GM23338 (cell line): ENCODE measurements around the gene RYR3. TPM values are rescaled to one million over a fixed set of nuclear protein-coding genes. Genes with fewer than 3 reads are reported as not detected.

Experiments used
- ATAC-seq: fragments of 200-7000 bp; cut with Tn5 transposase; 3 replicates; pipeline ENCODE4 v1.9.1; 2020
- DNase-seq: peaks from one replicate; pipeline ENCODE4 v3.0.0-alpha.2; 2015; ENCODE audit warnings: low spot score
- H2AFZ ChIP-seq: fragments of 200-600 bp; sonication (generic); 2 replicates; pipeline ENCODE4 v1.8.0; 2016; ENCODE audit warnings: antibody characterized with exemption, mild to moderate bottlenecking, moderate library complexity
- H3F3A ChIP-seq: fragments of 200-600 bp; sonication (generic); replicated peaks from 2 replicates; pipeline ENCODE4 v1.8.0; 2017; ENCODE audit warnings: antibody characterized with exemption, mixed run types, low read depth
- H3K27ac ChIP-seq: fragments of 200-600 bp; sonication (generic); 2 replicates; pipeline ENCODE4 v1.6.1; 2016; ENCODE audit warnings: low read depth
- H3K27me3 ChIP-seq: fragments of 200-600 bp; sonication (generic); 2 replicates; pipeline ENCODE4 v1.8.0; 2016; ENCODE audit warnings: mild to moderate bottlenecking, mixed run types, moderate library complexity; ENCODE audit not compliant: insufficient read depth
- H3K36me3 ChIP-seq: fragments of 200-600 bp; sonication (generic); 2 replicates; pipeline ENCODE4 v1.8.0; 2016; ENCODE audit warnings: mild to moderate bottlenecking; ENCODE audit not compliant: insufficient read depth
- H3K4me1 ChIP-seq: fragments of 200-600 bp; sonication (generic); 2 replicates; pipeline ENCODE4 v1.8.0; 2016; ENCODE audit warnings: mild to moderate bottlenecking, moderate library complexity; ENCODE audit not compliant: insufficient read depth
- H3K4me2 ChIP-seq: fragments of 200-600 bp; sonication (generic); 2 replicates; pipeline ENCODE4 v1.7.1; 2017; ENCODE audit warnings: mixed run types
- H3K4me3 ChIP-seq: fragments of 200-600 bp; sonication (generic); 2 replicates; pipeline ENCODE4 v1.6.1; 2016; ENCODE audit warnings: mixed run types
- H3K79me2 ChIP-seq: fragments of 200-600 bp; sonication (generic); replicated peaks from 2 replicates; pipeline ENCODE4 v1.8.0; 2017; ENCODE audit warnings: mild to moderate bottlenecking; ENCODE audit not compliant: insufficient read depth
- H3K9me2 ChIP-seq: fragments of 200-600 bp; sonication (generic); 2 replicates; pipeline ENCODE4 v1.8.0; 2017; ENCODE audit not compliant: insufficient read depth
- H4K20me1 ChIP-seq: fragments of 200-600 bp; sonication (generic); replicated peaks from 2 replicates; pipeline ENCODE4 v1.8.0; 2017; ENCODE audit warnings: mild to moderate bottlenecking; ENCODE audit not compliant: insufficient read depth
- H3K27ac Mint-ChIP-seq: 2 replicates; pipeline ENCODE4 v1.8.0; 2020; ENCODE audit warnings: inconsistent platforms, mild to moderate bottlenecking, moderate library complexity, mixed read lengths
- H3K27me3 Mint-ChIP-seq: 3 replicates; pipeline ENCODE4 v1.8.0; 2022; ENCODE audit warnings: low read depth, mild to moderate bottlenecking, moderate library complexity, mixed read lengths, inconsistent platforms; ENCODE audit not compliant: insufficient read depth, poor library complexity
- H3K36me3 Mint-ChIP-seq: 3 replicates; pipeline ENCODE4 v1.8.0; 2021; ENCODE audit warnings: low read depth, mild to moderate bottlenecking, inconsistent platforms, moderate library complexity, mixed read lengths
- H3K4me1 Mint-ChIP-seq: 3 replicates; pipeline ENCODE4 v1.8.0; 2020; ENCODE audit warnings: mild to moderate bottlenecking, inconsistent platforms, mixed read lengths
- H3K4me3 Mint-ChIP-seq: 3 replicates; pipeline ENCODE4 v1.8.0; 2021; ENCODE audit warnings: moderate library complexity, mild to moderate bottlenecking, inconsistent platforms, mixed read lengths
- H3K9me3 Mint-ChIP-seq: 3 replicates; pipeline ENCODE4 v1.8.0; 2020; ENCODE audit warnings: moderate library complexity, mild to moderate bottlenecking, inconsistent platforms, mixed read lengths
- ETS1 ChIP-seq: IDR thresholded peaks from 2 replicates; pipeline ENCODE4 v1.6.1; 2016; ENCODE audit warnings: antibody characterized with exemption
- EZH2 ChIP-seq: fragments of 200-600 bp; sonication (generic); IDR thresholded peaks from one replicate; pipeline ENCODE4 v1.8.0; 2017; ENCODE audit warnings: antibody characterized with exemption, mild to moderate bottlenecking, low read depth; ENCODE audit not compliant: unreplicated experiment
- EZH2phosphoT487 ChIP-seq: fragments of 200-600 bp; sonication (generic); IDR thresholded peaks from one replicate; pipeline ENCODE4 v1.8.1; 2018; ENCODE audit warnings: antibody characterized with exemption; ENCODE audit not compliant: unreplicated experiment
- REST ChIP-seq: IDR thresholded peaks from one replicate; pipeline ENCODE4 v1.6.1; 2018; ENCODE audit warnings: antibody characterized with exemption; ENCODE audit not compliant: unreplicated experiment
- STAT1 ChIP-seq: IDR thresholded peaks from one replicate; pipeline ENCODE4 v1.6.1; 2016; ENCODE audit warnings: antibody characterized with exemption; ENCODE audit not compliant: unreplicated experiment
- ZNF462 ChIP-seq: fragments of 250-450 bp; sonication (Bioruptor Pico); IDR thresholded peaks from 2 replicates; pipeline ENCODE4 v1.5.0; 2020; ENCODE audit warnings: mild to moderate bottlenecking, moderate library complexity
- polyA plus RNA-seq: library from polyadenylated mRNA; unstranded; fragments of >200 nt; fragmentation: Nextera tagmentation; extraction: Ambion mirVana; gene quantifications from 2 replicates; pipeline ENCODE4 v1.2.1, GENCODE V29; 2016
- total RNA-seq: library from RNA; depleted of rRNA; stranded (reverse); fragments of >200 nt; shearing (Covaris generic); gene quantifications from 2 replicates; pipeline ENCODE4 v1.2.3, GENCODE V29; 2014
- TF ChIP-seq, protein P1 (sequence below), 2 experiments: fragments of 200-600 bp in 1 of 2; sonication (generic) in 1 of 2; conservative IDR thresholded peaks; 2 replicates each; pipeline versions ENCODE4 v1.5.1 to v1.6.1; 2016 to 2017; ENCODE audit warnings: antibody characterized with exemption in 2 of 2, low read depth in 2 of 2, mild to moderate bottlenecking in 2 of 2, moderate library complexity in 1 of 2

The RYR3 gene
- total and polyA plus RNA-seq, 2 experiments from 2014 or later: 1.1 to 1.2 TPM

DNA sequence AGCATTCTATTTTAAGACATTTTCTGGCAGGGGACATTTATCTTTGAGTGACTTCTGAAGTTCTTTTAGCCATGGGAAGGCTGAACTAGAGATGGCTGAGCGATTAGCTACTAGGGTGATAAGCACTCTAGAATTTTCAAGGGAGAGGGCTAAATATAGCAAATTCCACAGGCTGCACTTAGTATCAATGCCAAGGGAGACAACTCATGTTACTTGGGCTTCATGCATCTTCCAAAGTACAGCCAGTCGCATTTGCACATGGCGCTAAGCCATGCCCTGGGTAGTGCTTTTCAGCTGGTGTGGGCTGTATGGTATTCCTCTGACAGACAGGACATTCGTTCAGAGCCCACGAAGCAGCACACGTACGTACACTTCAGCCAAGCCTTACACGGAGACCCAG lies 69.6 kb downstream of the RYR3 start (continued):
- TF ChIP-seq REST (no peak), ETS1 (no peak), EZH2 (no peak)
- TF ChIP-seq, protein P1, sequence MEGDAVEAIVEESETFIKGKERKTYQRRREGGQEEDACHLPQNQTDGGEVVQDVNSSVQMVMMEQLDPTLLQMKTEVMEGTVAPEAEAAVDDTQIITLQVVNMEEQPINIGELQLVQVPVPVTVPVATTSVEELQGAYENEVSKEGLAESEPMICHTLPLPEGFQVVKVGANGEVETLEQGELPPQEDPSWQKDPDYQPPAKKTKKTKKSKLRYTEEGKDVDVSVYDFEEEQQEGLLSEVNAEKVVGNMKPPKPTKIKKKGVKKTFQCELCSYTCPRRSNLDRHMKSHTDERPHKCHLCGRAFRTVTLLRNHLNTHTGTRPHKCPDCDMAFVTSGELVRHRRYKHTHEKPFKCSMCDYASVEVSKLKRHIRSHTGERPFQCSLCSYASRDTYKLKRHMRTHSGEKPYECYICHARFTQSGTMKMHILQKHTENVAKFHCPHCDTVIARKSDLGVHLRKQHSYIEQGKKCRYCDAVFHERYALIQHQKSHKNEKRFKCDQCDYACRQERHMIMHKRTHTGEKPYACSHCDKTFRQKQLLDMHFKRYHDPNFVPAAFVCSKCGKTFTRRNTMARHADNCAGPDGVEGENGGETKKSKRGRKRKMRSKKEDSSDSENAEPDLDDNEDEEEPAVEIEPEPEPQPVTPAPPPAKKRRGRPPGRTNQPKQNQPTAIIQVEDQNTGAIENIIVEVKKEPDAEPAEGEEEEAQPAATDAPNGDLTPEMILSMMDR (conservative IDR thresholded peaks at IDR 0.05; ENCODE audit: low read depth in 2 of 2): no peak

DNA sequence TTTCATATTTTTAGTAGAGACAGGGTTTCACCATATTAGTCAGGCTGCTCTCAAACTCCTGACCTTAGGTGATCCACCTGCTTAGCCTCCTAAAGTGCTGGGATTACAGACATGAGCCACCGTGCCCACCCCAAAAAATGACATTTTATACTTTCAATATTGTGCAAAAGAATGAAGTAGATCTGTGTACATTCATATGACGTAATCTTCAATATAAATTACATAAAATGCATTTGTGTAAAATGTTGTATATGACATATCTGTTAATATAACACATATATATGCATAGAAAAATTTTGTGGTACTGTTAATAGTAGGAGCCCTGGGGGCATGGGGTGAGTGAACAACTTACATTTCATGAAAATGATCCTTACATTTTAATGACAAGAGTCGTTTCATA lies 71.7 kb downstream of the RYR3 start:
- H3K36me3 ChIP-seq: no peaks in the 10 kb centered on the region
- H3K27me3 Mint-ChIP-seq: peaks cover 1% of the 10 kb centered on the region
- no peaks in the 10 kb centered on the region for H3F3A ChIP-seq
- H3K9me3 Mint-ChIP-seq: no peaks in the 10 kb centered on the region
- H3K27ac Mint-ChIP-seq: no peak overlapping the region
- no peaks in the 10 kb centered on the region for H3K27me3 ChIP-seq
- H3K4me2 ChIP-seq: no peak overlapping the region
- no peaks in the 10 kb centered on the region for H3K4me1 ChIP-seq
- no peaks in the 10 kb centered on the region for H3K4me1 Mint-ChIP-seq
- no peak for ATAC-seq
- H3K27ac ChIP-seq: no peak overlapping the region
- H2AFZ ChIP-seq: no peak overlapping the region
- no peak for DNase-seq
- no peaks in the 10 kb centered on the region for H3K36me3 Mint-ChIP-seq
- H4K20me1 ChIP-seq: no peaks in the 10 kb centered on the region
- no peak overlapping the region for H3K4me3 Mint-ChIP-seq
- H3K79me2 ChIP-seq: no peaks in the 10 kb centered on the region
- no peak overlapping the region for H3K4me3 ChIP-seq
- H3K9me2 ChIP-seq: no peaks in the 10 kb centered on the region
- TF ChIP-seq EZH2phosphoT487 (no peak), ETS1 (no peak), ZNF462 (CRISPR knock-in tag) (no peak), STAT1 (no peak)
